Stimulated activated CD8-positive, alpha-beta memory T cell treated with anti-CD3 and anti-CD28 coated beads, Interleukin-7, amount 100 ng/mL, for 4 hours (primary cell): Measurements from ENCODE around the gene CCDC183.
"Not testable (repeated sequence)": the region's sequence is repeated elsewhere in the genome, so short reads cannot be mapped to it uniquely, and the experiment has no call there.

Source experiments
- DNase-seq, 2 donors: peaks; one replicate each; pipeline ENCODE4 v3.0.0-alpha.2; 2020; ENCODE audit warnings: low read depth in 2 of 2

Gene CCDC183

GRCh38 chr9:136824496-136825225, 28.5 kb downstream of the CCDC183 start:
- no peak for DNase-seq

DNA sequence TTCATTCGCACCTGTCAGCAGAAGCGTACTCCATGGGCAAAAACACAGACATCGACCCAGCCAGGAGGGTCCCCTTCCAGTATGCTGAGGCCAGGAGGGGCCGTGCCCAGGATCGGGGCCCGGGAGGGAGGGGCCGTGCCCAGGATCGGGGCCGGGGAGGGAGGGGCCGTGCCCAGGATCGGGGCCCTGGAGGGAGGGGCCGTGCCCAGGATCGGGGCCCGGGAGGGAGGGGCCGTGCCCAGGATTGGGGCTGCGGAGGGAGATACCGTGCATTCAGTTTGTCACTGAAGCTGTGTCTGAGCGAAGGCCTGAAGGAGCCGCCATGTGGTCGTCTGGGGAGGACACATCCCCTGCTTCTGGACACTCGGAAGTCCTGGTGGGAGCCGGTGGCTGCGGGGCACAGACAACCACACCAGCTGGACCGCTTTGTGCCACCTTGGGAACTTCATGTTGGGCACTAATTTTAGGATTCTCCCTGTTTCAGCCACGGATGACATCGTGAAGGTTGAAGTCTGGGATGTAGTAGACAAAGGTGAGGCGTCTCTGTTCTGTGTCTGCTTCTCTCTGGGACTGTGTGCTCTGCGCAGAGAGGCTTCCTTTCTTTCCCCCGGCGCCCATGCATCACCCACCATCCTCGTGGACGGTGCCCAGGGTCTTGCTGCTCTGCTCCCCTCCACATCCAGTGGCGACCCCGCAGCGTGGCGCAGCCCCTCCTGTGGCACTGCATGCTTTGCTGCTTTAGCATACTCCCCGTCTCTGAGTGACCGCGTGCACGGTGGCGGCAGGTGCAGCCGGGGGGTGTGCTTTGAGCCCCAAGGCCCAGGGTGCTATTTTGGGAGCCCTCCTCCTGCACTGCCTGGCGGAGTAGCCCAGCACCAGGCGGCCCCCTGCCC, 29.4 kb downstream of the CCDC183 start:
- DNase-seq = no peak

GRCh38 chr9:136826188-136826541, 30.0 kb downstream of the CCDC183 start:
- no peak for DNase-seq

- no peak for DNase-seq
These were observed 30.8 kb downstream of the CCDC183 start for GRCh38 chr9:136826703-136827582.

- no peak for DNase-seq
These were observed 31.8 kb downstream of the CCDC183 start for GRCh38 chr9:136827794-136828473.

DNA sequence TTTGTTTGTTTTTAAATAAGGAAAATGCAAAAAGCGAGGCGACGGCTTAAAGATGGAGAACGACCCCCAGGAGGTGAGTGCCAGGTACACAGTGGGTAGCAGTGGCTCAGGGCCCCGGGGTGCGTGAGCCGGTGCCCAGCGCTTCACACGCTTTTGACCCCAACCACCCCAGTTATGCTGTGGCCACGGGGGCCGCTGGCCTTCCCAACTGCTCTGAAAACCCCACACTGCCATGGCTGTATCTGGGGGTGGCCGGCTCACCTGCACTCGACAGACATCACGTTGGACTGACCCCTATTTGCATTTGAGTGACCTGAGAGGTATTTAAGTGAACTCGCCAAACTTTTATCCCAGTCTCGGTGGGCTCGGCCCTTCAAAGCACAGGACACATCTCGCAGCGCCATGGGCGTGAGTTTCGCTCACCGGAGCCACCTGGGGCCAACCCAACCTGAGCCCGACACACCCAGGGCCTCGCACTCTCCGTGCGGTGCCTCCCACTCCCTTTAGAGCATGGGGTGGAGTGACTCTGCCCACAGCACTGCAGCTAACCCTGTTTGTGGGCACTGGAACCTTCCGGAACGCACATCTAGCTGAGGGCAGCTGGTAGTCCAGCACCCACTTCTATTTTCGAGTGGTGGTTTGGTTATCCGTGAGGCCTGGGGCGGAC, 32.5 kb downstream of the CCDC183 start:
- DNase-seq = no peak

DNA sequence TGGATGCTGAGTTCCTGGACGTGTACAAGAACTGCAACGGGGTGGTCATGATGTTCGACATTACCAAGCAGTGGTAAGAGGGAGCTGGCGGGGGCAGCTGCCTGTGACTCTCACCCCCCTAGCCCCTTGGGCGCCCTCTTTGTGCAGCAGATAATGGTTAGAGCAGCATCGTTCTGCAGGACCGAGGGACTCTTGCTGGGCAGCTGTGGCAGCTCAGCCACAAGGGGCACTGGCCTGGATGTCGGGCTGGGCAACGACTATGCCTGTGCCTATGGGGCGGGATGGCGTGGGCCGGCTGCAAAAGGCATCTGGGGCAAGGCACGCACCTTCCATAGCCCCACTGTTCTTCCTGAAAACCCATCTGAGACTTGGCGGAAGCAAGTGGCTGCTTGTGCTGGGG, 33.3 kb downstream of the CCDC183 start:
- DNase-seq = no peak

DNA sequence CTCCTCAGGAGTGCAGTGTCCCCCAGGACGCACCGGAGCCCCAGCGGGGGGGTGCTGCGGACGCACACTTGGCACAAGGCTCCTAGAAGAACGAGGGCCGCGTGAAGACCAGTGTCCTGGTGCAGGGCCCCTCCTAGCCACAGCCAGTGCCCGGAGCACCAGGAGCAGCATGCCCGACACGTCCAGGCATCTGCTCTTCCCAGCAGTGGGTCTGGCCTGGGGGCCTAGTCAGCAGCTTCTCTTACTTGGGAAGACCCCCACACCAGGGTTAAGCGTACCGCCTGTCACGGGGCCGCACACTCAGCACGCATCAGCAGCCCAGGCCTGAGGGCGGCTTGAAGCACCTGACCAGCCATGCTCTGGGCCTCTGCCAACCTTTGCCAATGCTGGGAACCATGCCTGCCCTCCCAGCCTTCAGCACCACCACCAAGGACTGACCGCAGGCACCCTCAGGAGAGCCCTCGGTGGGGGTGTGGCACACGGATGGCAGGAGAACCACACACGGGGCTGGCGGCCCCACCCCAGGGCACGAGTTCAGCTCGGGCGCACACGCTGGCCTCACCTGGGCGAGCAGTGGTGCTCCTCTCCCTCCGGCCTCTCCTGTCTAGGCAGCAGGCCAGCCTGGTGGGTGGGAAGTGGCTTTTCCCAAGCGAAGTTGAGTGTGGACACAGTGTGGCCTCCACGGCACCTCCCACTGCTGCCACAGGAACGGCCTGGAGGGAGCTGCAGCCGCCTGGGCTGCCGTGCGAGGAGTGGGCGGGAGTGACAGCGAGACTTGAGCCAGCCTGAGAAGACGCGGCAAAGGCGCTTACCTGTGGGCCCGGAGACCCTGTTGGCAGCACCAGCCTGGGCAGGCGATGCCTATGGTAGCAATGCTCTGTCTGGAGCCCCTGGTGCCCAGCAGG, 34.1 kb downstream of the CCDC183 start:
- DNase-seq = no peak

DNA sequence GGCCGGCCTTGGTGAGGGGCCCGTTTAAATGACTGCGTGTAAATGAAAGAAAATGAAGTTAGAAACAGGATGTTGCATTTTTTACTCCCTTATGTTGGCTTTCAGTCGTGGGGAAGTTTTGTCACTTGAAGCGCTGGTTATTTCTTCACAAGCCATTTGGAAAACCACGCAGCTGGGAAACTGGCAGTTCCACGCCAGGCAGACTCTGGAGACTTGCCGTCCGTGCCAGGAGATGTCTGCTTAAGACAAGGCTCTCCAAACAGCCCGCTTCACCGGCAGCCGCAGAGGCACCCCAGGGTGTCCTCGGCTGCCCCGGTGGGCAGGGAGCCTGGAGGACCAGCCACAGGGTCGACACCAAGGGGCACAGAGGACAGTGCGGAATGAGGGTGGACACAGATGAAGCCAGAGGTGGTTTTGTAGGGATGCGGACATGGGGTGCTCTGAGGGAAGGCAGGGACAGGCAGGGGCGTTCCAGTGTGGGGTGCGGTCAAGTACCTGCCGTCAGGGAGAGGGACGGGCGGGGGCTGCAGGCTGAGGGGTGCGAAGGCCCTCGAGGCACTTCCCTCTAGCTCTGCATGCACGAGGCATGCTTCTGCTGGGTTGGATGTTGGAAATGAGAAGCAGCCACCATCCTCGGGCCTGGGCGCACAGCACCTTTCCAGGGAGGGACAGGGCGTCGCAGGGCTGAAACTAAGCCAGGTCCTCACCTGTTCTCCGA, 35.0 kb downstream of the CCDC183 start:
- no peak for DNase-seq

- DNase-seq = no peak
These were observed 35.6 kb downstream of the CCDC183 start for GRCh38 chr9:136831720-136832104.

GRCh38 chr9:136832581-136832980, 36.4 kb downstream of the CCDC183 start:
- DNase-seq = no peak

GRCh38 chr9:136833381-136834048, 37.4 kb downstream of the CCDC183 start:
- DNase-seq = not testable (repeated sequence)

- no peak for DNase-seq
These were observed 39.2 kb downstream of the CCDC183 start for GRCh38 chr9:136835162-136835931.

- no peak for DNase-seq
These were observed 40.1 kb downstream of the CCDC183 start for GRCh38 chr9:136835932-136836904.

GRCh38 chr9:136837146-136837855, 41.2 kb downstream of the CCDC183 start:
- no peak for DNase-seq

DNA sequence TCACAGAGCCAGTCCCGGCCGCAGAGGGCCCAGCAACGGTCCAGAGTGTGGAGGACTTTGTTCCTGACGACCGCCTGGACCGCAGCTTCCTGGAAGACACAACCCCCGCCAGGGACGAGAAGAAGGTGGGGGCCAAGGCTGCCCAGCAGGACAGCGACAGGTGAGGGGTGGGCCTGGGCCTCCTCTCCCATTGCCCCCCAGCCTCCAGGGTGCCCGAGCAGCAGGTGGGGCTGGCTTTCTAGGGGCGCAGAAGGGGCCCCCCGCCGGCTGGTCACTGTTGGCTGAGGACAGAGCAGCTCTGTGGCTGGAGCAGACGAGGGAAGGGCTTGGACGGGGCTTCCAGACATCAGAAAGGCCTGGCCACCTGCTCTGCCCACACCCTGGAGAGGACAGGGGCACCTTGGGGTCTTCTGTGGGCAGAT, 41.7 kb downstream of the CCDC183 start:
- DNase-seq = not testable (repeated sequence)
